Right lobe of liver (tissue), 6 donors: ENCODE results near the gene COL3A1. TPM values are rescaled to one million over a fixed set of nuclear protein-coding genes. Genes with fewer than 3 reads are reported as not detected.

Experiments
- ATAC-seq, 4 donors: fragments of 200-7000 bp; cut with Tn5 transposase; one replicate each; pipeline ENCODE4 v1.9.1; 2020; ENCODE audit warnings: mild to moderate bottlenecking in 4 of 4, moderate library complexity in 4 of 4
- DNase-seq, 3 donors: peaks; one replicate each; pipeline ENCODE4 v3.0.0-alpha.2; 2020
- H3K27ac ChIP-seq, 3 donors: fragments of 200-600 bp; one replicate each; pipeline ENCODE4 v1.8.0; 2022
- H3K27me3 ChIP-seq, 2 donors: fragments of 200-600 bp; one replicate each; pipeline ENCODE4 v1.8.0; 2022
- H3K36me3 ChIP-seq, 4 donors: fragments of 200-600 bp; sonication (generic) in 1 of 4; one replicate each; pipeline versions ENCODE4 v1.5.1 to v1.8.0; 2017 to 2022; ENCODE audit warnings: control low read depth in 1 of 4
- H3K4me1 ChIP-seq, 4 donors: fragments of 200-600 bp; sonication (generic) in 1 of 4; one replicate each; pipeline versions ENCODE4 v1.5.1 to v1.8.0; 2017 to 2022; ENCODE audit warnings: control low read depth in 1 of 4
- H3K4me3 ChIP-seq, 3 donors: fragments of 200-600 bp; one replicate each; pipeline ENCODE4 v1.8.0; 2022
- H3K9me3 ChIP-seq, 4 donors: fragments of 200-600 bp; sonication (generic) in 1 of 4; one replicate each; pipeline versions ENCODE4 v1.5.1 to v1.8.0; 2017 to 2022; ENCODE audit warnings: control low read depth in 1 of 4
- POLR2A ChIP-seq: fragments of 450-650 bp; IDR thresholded peaks from one replicate; pipeline ENCODE4 v1.6.1; 2017; ENCODE audit warnings: antibody characterized with exemption, mild to moderate bottlenecking
- WGBS: methylation state at CpG from one replicate; pipeline ENCODE4 v1.1.6; 2018; ENCODE audit warnings: low coverage, low lambda C conversion rate; ENCODE audit not compliant: insufficient coverage; ENCODE audit errors: missing lambda C conversion rate; 5-methylcytosine and 5-hydroxymethylcytosine counted together
- intact Hi-C, 2 donors: fragments of 100-400 bp; cut with DNase I; formaldehyde crosslinking; loops; one replicate each; pipeline versions ENCODE4 v1.11.2 to v1.14.1; 2022
- total RNA-seq, 6 experiments: library from RNA; depleted of rRNA in 2 of 6; stranded (reverse); fragments of >200 nt in 2 of 6; fragmentation: NEBNext Ultra II Directional in 3 of 6; extraction: Animal tissue kit (Norgen Biotek cat#: 25700) in 3 of 6; gene quantifications; one replicate each; pipeline versions ENCODE4 v1.1.0 to v1.2.4, GENCODE V29; 2016 to 2023
- TF ChIP-seq, protein P1 (sequence below), 4 donors: fragments of 200-600 bp in 3 of 4; fragments of 450-650 bp in 1 of 4; IDR thresholded peaks; one replicate each; pipeline versions ENCODE4 v1.5.1 to v1.8.0; 2016 to 2022; ENCODE audit warnings: antibody characterized with exemption in 4 of 4, mild to moderate bottlenecking in 2 of 4
- donor health status: DM: no; HTN: yes; CAD: no.
- donor health status: DM: no; HTN: no; CAD: no.
- donor health status: DM: no; HTN: no; CAD: no.
- donor health status: DM: no; HTN: yes; CAD: no.
- donor health status: DM: no; HTN: yes; CAD: no.

Gene COL3A1
- total RNA-seq, 6 experiments from 2014 or later = 13.8 to 97.0 (median 60.9) TPM

DNA sequence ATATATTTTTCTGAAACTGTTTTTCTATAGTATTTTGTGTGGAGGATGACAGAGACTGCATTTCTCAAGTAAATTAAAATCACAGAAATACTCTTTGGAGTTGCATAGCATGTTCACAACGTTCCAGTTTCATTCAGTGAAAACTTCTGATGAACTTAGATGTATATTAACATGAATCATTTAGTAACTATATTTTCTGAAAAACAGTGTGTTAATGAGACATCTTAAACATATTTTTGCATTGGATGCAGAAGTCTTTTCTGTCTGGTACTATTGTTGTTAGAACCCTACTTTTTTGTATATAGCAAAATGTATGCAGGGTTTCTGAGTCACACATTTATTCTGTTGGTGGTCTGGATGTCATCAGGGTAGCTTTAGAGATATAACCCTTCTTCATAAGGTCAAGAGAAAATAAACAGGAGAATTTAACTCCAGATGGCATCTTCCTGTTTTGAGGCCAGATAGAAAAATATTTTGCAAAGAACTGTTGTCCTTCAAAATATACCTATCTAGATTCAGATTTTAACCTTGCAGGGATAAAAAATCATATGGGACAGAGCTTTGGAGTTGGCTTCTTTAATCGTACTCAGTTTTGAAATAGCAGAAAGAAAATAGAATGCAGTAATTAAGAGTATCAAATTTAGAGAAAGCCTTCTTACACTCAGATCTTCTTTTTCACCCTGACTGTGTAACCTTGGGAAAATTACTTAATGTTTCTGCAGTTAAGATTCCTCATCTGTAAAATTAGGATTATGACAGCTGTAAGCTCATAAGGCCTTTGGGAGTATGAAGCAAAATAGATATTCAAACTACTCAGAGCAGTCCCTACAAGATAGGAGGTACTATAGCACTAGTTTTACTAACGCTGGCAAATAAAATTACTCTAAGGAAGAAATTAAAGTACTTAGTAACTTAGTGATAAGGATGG, 5.3 kb downstream of the COL3A1 start:
- 36% methylated on average over 3 of the region's 3 CpGs for WGBS
- H3K4me1 ChIP-seq = no peaks in the 10 kb centered on the region
- H3K4me3 ChIP-seq = no peak overlapping the region
- ATAC-seq (no peak), DNase-seq (no peak)
- H3K27me3 ChIP-seq = peaks cover 0 to 4% of the 10 kb centered on the region in 2 donors
- intact Hi-C loops = no loop called here
- no peak for TF ChIP-seq POLR2A
- TF ChIP-seq, protein P1, sequence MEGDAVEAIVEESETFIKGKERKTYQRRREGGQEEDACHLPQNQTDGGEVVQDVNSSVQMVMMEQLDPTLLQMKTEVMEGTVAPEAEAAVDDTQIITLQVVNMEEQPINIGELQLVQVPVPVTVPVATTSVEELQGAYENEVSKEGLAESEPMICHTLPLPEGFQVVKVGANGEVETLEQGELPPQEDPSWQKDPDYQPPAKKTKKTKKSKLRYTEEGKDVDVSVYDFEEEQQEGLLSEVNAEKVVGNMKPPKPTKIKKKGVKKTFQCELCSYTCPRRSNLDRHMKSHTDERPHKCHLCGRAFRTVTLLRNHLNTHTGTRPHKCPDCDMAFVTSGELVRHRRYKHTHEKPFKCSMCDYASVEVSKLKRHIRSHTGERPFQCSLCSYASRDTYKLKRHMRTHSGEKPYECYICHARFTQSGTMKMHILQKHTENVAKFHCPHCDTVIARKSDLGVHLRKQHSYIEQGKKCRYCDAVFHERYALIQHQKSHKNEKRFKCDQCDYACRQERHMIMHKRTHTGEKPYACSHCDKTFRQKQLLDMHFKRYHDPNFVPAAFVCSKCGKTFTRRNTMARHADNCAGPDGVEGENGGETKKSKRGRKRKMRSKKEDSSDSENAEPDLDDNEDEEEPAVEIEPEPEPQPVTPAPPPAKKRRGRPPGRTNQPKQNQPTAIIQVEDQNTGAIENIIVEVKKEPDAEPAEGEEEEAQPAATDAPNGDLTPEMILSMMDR (IDR thresholded peaks at IDR 0.05) = no peak
- no peaks in the 10 kb centered on the region for H3K9me3 ChIP-seq
- peak overlapping the region in 2 of 3 donors; percentile 0 to 5 for H3K27ac ChIP-seq
- no peaks in the 10 kb centered on the region for H3K36me3 ChIP-seq

DNA sequence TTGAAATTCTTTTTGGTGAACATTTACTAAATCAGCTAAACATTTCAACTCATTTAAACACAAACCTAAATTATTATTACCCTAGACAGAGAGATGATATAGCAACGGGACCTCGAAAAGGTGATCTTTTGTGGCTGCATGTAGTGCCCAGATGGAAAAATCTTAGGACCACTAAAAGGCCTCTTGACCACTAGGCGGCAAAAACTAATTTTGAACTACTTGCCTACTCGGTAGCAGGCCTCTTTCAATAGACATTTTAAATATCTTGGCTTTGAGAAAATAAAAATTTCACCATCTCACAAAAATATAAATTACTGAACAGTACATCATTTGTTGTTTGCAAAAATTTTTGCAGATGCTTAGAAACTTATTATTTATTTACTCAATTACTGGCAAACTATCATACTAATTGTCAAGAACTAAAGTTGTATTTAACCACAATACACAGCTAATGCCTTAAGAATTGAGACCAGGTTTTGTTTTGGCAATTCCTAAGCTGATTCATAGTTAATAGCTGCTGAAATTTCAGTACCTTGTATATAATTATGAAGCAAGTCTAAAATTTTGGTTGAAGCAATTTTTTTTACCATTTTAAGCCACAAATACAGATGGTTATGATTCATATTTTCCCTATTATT, 9.4 kb downstream of the COL3A1 start:
- Histone ChIP-seq H3K27me3 (no peaks in the 10 kb centered on the region), H3K27ac (no peak overlapping the region), H3K4me3 (no peak overlapping the region), H3K36me3 (no peaks in the 10 kb centered on the region), H3K9me3 (no peaks in the 10 kb centered on the region), H3K4me1 (no peaks in the 10 kb centered on the region)
- no peak for ATAC-seq
- TF ChIP-seq, protein P1 (IDR thresholded peaks at IDR 0.05) = peak in 3 of 4 donors; percentile 11 to 40 (median 31)
- TF ChIP-seq POLR2A = no peak
- 50% methylated on average over 4 of the region's 4 CpGs for WGBS
- no peak for DNase-seq
- intact Hi-C loops = no loop called here

DNA sequence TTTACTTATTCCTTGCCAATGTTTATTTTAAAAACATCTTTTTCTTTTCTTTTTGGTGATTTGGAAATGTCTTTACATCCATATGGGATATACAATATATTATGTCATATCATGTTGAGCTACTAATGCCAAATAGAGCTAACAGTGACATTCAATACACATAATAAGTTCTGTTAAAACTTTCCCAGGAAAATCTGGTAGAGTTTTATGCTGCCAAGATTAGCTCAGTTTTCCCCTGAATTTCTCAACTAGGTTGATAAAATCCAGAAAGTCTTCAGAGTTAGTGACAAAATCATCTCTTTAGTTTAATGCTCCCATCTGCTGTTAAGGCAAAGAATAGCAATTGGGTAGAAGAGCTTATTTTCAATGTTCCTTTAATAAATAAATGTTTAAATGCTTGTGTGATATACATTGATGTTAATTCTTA, 9.9 kb downstream of the COL3A1 start:
- intact Hi-C loops = no loop called here
- H3K9me3 ChIP-seq = no peaks in the 10 kb centered on the region
- no peak overlapping the region for H3K27ac ChIP-seq
- H3K27me3 ChIP-seq = no peaks in the 10 kb centered on the region
- no peak for DNase-seq
- TF ChIP-seq, protein P1 (IDR thresholded peaks at IDR 0.05) = no peak
- TF ChIP-seq POLR2A = no peak
- no peaks in the 10 kb centered on the region for H3K4me1 ChIP-seq
- no peak for ATAC-seq
- no peak overlapping the region for H3K4me3 ChIP-seq
- no peaks in the 10 kb centered on the region for H3K36me3 ChIP-seq

GRCh38 chr2:188984680-188985079, 10.5 kb downstream of the COL3A1 start:
- no peak overlapping the region for H3K4me3 ChIP-seq
- DNase-seq (no peak), ATAC-seq (no peak)
- H3K36me3 ChIP-seq = no peaks in the 10 kb centered on the region
- no peak overlapping the region for H3K27ac ChIP-seq
- intact Hi-C loops = no loop called here
- 56% methylated on average over 5 of the region's 5 CpGs for WGBS
- no peaks in the 10 kb centered on the region for H3K9me3 ChIP-seq
- H3K27me3 ChIP-seq = no peaks in the 10 kb centered on the region
- TF ChIP-seq, protein P1 (IDR thresholded peaks at IDR 0.05) = no peak
- TF ChIP-seq POLR2A = no peak
- no peaks in the 10 kb centered on the region for H3K4me1 ChIP-seq
